ENCODE measurements around the gene CTDP1.

Gene CTDP1

GRCh38 chr18:79704631-79705030 is 25.0 kb downstream of the CTDP1 start:
- DNase-seq: no peak

GRCh38 chr18:79705272-79705671 is 25.7 kb downstream of the CTDP1 start:
- no peak for DNase-seq

- DNase-seq: no peak
Measured at GRCh38 chr18:79706006-79706405, 26.4 kb downstream of the CTDP1 start.

GRCh38 chr18:79706658-79707057 is 27.1 kb downstream of the CTDP1 start:
- no peak for DNase-seq

GRCh38 chr18:79707239-79707638 is 27.6 kb downstream of the CTDP1 start:
- no peak for DNase-seq

GRCh38 chr18:79707671-79708070 is 28.1 kb downstream of the CTDP1 start:
- DNase-seq: no peak

GRCh38 chr18:79708412-79708811 is 28.8 kb downstream of the CTDP1 start:
- no peak for DNase-seq

- DNase-seq: no peak
Measured at GRCh38 chr18:79712206-79712857, 32.7 kb downstream of the CTDP1 start.

GRCh38 chr18:79713341-79713740 is 33.7 kb downstream of the CTDP1 start:
- no peak for DNase-seq

GRCh38 chr18:79714531-79715240 is 35.1 kb downstream of the CTDP1 start:
- DNase-seq: no peak

- no peak for DNase-seq
Measured at GRCh38 chr18:79715280-79715679, 35.7 kb downstream of the CTDP1 start.

- no peak for DNase-seq
Measured at GRCh38 chr18:79717059-79717458, 37.5 kb downstream of the CTDP1 start.

GRCh38 chr18:79717555-79718074 is 38.0 kb downstream of the CTDP1 start:
- DNase-seq: no peak

GRCh38 chr18:79718126-79718525 is 38.5 kb downstream of the CTDP1 start:
- DNase-seq: no peak

GRCh38 chr18:79718878-79719477 is 39.4 kb downstream of the CTDP1 start:
- DNase-seq: no peak

GRCh38 chr18:79719478-79720358 is 40.1 kb downstream of the CTDP1 start:
- peak; percentile 80 for DNase-seq

GRCh38 chr18:79720359-79720733 is 40.7 kb downstream of the CTDP1 start:
- peak; percentile 76 for DNase-seq

GRCh38 chr18:79723036-79723435 is 43.4 kb downstream of the CTDP1 start:
- DNase-seq: no peak

GRCh38 chr18:79723628-79724027 is 44.0 kb downstream of the CTDP1 start:
- no peak for DNase-seq

GRCh38 chr18:79724299-79725080 is 44.9 kb downstream of the CTDP1 start:
- DNase-seq: no peak

- DNase-seq: no peak
Measured at GRCh38 chr18:79725486-79725885, 45.9 kb downstream of the CTDP1 start.

- DNase-seq: no peak
Measured at GRCh38 chr18:79726721-79727120, 47.1 kb downstream of the CTDP1 start.
